ENCODE results near the gene EHD1. TPM values are rescaled to one million over a fixed set of nuclear protein-coding genes. Genes with fewer than 3 reads are reported as not detected.

Gene EHD1
- total and polyA plus RNA-seq, 9 of the 15 experiments (the other 6 are each of a cell fraction or from before 2014, with no cell fraction given), result 0.46 to 65.0 (median 16.4) TPM

DNA sequence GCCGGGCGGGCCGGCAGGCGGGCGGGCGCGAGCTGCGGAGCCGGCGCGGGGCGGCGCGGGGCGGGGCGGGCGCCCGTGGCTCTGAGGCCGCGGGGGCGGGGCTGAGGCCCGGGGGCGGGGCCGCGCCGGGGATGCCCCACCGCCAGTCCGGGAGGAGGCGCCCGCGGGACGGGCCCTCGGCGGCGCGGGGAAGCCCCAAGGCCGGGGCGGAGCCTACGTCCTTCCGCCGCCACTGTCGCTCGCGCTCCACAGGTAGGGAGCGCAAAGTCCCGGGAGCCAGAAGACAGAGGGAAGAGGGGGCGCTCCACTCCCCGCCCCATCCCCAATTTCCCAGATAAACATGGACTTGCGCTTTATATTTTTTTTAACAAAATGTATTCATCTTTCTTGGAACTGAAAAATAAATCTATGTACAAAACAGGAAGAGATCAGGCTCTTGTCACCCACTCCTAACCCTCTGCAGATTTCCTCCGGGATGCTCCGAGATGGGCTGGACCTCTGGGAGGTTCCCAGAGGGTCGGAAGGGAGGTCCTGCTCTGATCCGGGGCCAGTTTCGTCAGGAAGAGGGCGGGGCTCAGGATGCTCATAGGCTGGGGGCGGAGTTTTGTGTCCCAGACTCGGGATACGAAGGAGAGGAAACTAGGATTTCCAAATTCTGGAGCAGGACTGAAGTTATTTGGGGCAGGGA, 75.1 kb downstream of the EHD1 start, which contains the start of gene MAP4K2 (continued):
- TF ChIP-seq, protein P1, sequence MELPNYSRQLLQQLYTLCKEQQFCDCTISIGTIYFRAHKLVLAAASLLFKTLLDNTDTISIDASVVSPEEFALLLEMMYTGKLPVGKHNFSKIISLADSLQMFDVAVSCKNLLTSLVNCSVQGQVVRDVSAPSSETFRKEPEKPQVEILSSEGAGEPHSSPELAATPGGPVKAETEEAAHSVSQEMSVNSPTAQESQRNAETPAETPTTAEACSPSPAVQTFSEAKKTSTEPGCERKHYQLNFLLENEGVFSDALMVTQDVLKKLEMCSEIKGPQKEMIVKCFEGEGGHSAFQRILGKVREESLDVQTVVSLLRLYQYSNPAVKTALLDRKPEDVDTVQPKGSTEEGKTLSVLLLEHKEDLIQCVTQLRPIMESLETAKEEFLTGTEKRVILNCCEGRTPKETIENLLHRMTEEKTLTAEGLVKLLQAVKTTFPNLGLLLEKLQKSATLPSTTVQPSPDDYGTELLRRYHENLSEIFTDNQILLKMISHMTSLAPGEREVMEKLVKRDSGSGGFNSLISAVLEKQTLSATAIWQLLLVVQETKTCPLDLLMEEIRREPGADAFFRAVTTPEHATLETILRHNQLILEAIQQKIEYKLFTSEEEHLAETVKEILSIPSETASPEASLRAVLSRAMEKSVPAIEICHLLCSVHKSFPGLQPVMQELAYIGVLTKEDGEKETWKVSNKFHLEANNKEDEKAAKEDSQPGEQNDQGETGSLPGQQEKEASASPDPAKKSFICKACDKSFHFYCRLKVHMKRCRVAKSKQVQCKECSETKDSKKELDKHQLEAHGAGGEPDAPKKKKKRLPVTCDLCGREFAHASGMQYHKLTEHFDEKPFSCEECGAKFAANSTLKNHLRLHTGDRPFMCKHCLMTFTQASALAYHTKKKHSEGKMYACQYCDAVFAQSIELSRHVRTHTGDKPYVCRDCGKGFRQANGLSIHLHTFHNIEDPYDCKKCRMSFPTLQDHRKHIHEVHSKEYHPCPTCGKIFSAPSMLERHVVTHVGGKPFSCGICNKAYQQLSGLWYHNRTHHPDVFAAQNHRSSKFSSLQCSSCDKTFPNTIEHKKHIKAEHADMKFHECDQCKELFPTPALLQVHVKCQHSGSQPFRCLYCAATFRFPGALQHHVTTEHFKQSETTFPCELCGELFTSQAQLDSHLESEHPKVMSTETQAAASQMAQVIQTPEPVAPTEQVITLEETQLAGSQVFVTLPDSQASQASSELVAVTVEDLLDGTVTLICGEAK (IDR thresholded peaks at IDR 0.05), result peak; percentile 54; the same call in 1 of the 2 replicates
- TF ChIP-seq, protein P1 (CRISPR knock-in tag; IDR thresholded peaks at IDR 0.05), result no peak
- TF ChIP-seq ZBTB7A (IDR thresholded peaks at IDR 0.05; ENCODE audit: borderline replicate concordance, control insufficient read depth, low read depth, low read length), result peak; percentile 20; the same call in 1 of the 2 replicates
- TF ChIP-seq SRSF3 (IDR thresholded peaks at IDR 0.05; ENCODE audit: insufficient read depth, low read length), result no peak
- no peak for TF ChIP-seq MAFF (IDR thresholded peaks at IDR 0.05; ENCODE audit: low read length)
- TF ChIP-seq SMARCA5 (IDR thresholded peaks at IDR 0.05), result 0 out of 2 replicates have a peak, but pooled peaks have one; percentile 43
- TF ChIP-seq, protein P2, sequence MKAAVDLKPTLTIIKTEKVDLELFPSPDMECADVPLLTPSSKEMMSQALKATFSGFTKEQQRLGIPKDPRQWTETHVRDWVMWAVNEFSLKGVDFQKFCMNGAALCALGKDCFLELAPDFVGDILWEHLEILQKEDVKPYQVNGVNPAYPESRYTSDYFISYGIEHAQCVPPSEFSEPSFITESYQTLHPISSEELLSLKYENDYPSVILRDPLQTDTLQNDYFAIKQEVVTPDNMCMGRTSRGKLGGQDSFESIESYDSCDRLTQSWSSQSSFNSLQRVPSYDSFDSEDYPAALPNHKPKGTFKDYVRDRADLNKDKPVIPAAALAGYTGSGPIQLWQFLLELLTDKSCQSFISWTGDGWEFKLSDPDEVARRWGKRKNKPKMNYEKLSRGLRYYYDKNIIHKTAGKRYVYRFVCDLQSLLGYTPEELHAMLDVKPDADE (conservative IDR thresholded peaks at IDR 0.05; ENCODE audit: control insufficient read depth, low read depth, low read length), result 0 out of 2 replicates have a peak, but pooled peaks have one; percentile 40
- TF ChIP-seq SUPT5H (IDR thresholded peaks at IDR 0.05), result peak; percentile 56; the same call in 1 of the 2 replicates
- TF ChIP-seq, protein P3, sequence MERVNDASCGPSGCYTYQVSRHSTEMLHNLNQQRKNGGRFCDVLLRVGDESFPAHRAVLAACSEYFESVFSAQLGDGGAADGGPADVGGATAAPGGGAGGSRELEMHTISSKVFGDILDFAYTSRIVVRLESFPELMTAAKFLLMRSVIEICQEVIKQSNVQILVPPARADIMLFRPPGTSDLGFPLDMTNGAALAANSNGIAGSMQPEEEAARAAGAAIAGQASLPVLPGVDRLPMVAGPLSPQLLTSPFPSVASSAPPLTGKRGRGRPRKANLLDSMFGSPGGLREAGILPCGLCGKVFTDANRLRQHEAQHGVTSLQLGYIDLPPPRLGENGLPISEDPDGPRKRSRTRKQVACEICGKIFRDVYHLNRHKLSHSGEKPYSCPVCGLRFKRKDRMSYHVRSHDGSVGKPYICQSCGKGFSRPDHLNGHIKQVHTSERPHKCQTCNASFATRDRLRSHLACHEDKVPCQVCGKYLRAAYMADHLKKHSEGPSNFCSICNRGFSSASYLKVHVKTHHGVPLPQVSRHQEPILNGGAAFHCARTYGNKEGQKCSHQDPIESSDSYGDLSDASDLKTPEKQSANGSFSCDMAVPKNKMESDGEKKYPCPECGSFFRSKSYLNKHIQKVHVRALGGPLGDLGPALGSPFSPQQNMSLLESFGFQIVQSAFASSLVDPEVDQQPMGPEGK (CRISPR knock-in tag; IDR thresholded peaks at IDR 0.05; ENCODE audit: borderline replicate concordance), result no peak
- no peak for TF ChIP-seq SREBF1 (IDR thresholded peaks at IDR 0.05; ENCODE audit: borderline replicate concordance, low read depth, low read length)
- TF ChIP-seq, protein P4, sequence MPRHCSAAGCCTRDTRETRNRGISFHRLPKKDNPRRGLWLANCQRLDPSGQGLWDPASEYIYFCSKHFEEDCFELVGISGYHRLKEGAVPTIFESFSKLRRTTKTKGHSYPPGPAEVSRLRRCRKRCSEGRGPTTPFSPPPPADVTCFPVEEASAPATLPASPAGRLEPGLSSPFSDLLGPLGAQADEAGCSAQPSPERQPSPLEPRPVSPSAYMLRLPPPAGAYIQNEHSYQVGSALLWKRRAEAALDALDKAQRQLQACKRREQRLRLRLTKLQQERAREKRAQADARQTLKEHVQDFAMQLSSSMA (CRISPR knock-in tag; IDR thresholded peaks at IDR 0.05), result 0 out of 2 replicates have a peak, but pooled peaks have one; percentile 21
- TF ChIP-seq HDAC2 (IDR thresholded peaks at IDR 0.05), result peak; percentile 53; the same call in 1 of the 2 replicates

All from K562 (cell line).